Left renal cortex interstitium (tissue), 4 donors: ENCODE measurements around the gene LIPK. TPM values are rescaled to one million over a fixed set of nuclear protein-coding genes. Genes with fewer than 3 reads are reported as not detected.
A peak's percentile ranks its signal among the peaks of the same experiment; 100 is the strongest.

ENCODE experiments used
- DNase-seq, 4 donors: peaks; one replicate each; pipeline ENCODE4 v3.0.0-alpha.2; 2013; ENCODE audit warnings: low read depth in 4 of 4, low spot score in 2 of 4, missing footprints in 1 of 4
- polyA plus RNA-seq, 4 donors: library from polyadenylated mRNA; unstranded; fragments of 120-200 nt; gene quantifications; one replicate each; pipeline ENCODE4 v1.2.1, GENCODE V29; 2013; ENCODE audit not compliant: insufficient read length in 4 of 4

The LIPK gene
- polyA plus RNA-seq, 4 donors: not detected

DNA sequence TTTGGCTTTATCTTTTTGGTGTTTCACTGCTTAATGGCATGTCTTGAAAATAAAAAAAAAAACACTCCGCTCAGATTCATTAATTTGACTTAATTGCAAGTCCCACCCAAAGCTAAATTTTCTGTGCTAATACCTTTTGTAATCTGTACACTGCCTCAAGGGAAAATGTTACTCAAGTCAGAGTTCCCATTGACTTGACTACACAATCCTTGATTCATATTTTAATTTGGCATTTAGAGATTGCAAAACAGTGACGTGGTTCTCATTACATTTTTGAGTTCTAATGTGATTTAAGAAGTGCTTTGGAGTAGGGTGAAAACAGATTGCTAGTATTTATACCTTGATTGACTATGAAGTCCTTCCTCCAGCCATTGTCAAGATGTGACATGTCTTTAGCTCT, 75.2 kb downstream of the LIPK start:
- no peak for DNase-seq

DNA sequence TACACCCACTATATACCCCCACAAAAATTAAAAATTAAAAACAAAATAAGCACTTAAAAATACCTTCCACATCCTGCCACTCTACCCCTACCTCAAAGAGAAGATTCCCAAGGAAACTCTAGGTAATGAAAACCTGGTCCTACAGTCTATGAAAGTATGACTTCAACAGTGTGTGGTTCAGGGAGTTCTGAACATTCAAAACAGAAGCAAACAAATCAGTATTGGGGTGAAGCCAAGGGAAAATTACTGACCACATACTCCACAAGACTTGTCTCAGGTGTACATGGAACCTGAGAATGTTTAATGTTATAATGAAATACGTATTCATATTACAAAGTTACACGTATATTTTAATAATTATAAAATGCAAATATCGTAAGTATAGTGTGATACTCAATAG, 76.2 kb downstream of the LIPK start:
- DNase-seq: no peak

DNA sequence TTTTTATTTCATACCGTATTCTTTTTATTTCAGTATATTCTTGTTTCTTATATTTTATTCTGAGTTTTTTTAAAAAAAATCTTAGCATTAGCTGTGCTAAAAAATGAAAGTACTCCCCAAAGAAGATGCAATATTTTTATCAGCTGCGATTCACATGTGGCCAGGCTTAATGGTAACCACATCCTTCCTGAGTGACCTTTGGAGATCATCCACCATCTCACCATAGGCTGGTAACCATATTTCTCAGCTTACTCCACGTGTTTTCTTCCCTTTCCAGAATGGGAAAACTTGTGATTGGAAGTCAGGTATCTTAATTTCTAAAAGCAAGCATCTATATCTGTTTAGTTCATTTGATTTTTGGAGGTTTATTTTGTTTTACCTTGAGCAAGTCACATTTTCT, 77.7 kb downstream of the LIPK start:
- no peak for DNase-seq

DNA sequence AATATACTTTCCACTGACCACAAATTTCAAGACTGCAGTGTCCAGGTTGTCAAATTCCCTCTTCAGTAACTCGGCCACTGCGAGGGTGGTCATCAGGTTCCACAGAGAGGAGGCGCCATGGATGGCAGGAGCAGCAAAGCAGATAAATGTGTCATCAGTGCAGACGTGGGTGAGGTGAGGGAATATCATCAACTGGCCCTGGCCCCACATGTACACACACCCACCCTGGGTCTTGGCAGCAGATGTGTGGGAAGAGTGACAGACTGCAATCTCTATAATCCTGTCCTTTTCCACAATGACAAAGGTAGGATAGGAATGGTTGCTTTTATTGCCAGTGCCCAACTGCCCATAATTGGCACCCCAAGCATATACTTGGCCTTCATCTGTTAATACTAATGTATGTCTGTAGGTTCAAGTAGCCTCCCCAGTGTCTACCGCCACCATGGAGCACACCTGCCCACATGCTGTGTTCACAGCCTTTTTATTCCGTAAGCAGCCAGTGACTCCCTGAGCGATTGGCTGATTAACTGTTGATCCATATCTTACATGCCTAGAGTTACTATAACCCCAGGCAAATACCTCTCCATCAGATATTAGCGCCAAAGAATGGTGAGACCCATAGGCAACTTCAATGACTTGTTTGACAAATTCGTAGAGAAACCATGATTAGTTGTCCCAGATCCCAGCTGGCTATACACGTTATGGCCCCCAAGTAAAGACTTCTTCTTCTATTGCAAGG, 80.2 kb downstream of the LIPK start:
- DNase-seq: no peak

DNA sequence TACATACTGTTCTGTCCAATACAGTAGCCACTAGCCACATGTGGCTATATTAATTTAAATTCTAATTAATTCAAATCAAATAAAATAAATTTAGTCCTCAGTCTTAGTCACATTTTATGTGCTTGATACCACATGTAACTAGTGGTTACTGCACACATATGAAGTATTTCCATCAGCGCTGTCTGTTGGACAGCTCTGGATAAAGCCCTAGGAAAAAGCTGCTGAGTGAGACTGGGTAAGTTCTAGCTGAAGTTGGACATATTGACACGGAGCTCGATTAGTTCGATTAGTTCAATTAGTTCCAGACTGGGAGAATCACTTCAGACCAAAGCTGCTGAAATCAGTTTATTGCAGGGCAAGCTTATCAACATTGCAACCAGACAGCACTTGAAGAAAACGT, 81.4 kb downstream of the LIPK start:
- DNase-seq: no peak

DNA sequence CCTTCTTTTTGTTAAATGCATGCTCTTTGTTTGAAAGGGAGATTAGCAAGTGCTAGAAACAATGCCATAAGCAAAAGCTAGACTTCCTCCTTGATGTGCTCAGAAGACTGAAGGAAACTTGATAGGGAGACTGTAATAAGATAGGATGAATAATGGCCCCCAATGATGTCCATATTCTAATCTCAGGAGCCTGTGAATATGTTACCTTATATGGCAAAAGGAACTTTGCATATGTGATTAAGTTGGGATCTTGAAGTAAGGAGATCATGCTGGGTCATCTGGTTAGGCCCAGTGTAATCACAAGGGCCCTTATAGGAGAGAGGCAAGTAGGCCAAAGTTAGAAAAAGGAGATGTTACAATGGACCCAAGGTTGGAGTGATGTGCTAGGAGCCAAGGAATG, 82.9 kb downstream of the LIPK start:
- DNase-seq: no peak

DNA sequence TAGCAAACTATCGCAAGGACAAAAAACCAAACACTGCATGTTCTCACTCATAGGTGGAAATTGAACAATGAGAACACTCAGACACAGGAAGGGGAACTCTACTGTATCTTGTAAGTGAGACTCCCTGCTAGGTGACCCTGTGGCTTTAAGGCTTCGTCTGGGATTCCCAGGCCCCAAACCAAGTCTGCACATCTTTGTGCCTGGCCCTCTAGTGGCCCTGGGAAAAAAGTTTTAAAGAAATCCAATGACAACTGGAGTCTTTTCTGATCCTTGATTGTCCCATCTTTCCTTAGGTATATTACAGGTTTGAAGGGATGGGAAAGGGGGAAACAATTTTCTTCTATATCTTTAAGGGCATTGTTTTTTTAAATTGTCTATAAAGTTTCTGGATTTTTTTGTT, 85.9 kb downstream of the LIPK start:
- DNase-seq: peak in 1 of 4 donors; percentile 4

DNA sequence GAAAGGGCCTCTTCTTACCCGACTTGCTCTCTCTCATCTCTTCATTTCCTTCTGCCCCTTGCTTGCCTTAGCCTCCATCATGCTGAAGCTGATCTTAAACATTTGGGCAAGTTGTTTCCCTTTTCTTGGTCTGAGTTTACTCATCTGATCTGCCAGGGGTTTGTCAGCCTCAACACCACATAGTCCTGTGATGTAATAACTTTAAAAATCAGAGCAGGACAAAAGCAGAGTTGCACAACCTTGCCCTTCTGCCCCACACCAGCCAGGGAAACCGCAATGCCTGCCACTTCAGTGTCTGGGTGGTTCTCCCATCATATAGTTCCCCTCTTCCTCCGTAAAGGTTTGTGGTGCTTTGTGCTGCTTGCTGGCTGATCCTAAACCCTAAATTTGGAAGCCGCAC, 86.6 kb downstream of the LIPK start:
- DNase-seq: no peak

DNA sequence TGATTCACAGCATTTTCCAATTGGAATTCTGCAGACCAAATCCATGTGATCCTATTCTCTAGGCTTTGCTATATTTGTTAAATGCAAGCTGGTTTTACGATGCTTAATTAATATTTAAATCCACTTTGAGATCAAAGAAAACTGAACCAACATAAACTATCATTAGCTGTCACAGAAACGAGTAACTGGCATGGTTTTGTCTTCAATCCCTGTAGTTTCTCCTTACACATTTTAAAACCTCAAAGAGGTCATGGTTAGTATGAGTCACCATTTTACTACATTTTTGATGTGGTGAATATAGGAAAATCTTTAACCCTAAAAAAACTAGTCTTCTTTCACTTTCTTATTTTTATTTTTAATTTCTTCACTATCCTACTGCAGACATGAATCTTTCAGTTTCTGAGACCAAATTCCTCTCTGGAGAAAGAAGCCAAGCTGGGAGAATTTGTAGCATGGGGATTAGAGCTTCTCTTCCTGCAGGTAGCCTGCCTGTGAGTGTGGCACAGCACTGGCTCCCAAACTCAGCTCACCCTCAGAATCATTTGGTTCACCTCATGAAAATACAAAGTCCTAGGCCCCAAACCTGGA, 87.8 kb downstream of the LIPK start:
- DNase-seq: no peak

DNA sequence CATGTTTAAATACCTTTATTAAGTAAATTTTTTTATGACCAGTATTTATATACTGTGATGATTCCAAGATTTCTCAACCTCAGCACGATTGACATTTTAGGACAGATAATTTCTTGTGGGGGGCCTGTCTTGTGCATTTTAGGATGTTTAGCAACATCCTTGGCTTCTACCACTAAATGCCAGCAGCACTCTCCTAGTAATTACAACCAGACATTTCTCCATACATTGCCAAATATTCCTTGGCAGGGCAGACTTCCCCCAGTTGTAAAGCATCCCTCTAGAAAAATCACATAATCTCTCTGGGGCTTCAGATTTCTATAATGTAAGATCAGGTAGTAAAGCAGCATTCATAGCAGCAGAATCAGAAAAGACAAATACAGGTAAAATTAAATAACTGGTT, 88.7 kb downstream of the LIPK start:
- DNase-seq: no peak

DNA sequence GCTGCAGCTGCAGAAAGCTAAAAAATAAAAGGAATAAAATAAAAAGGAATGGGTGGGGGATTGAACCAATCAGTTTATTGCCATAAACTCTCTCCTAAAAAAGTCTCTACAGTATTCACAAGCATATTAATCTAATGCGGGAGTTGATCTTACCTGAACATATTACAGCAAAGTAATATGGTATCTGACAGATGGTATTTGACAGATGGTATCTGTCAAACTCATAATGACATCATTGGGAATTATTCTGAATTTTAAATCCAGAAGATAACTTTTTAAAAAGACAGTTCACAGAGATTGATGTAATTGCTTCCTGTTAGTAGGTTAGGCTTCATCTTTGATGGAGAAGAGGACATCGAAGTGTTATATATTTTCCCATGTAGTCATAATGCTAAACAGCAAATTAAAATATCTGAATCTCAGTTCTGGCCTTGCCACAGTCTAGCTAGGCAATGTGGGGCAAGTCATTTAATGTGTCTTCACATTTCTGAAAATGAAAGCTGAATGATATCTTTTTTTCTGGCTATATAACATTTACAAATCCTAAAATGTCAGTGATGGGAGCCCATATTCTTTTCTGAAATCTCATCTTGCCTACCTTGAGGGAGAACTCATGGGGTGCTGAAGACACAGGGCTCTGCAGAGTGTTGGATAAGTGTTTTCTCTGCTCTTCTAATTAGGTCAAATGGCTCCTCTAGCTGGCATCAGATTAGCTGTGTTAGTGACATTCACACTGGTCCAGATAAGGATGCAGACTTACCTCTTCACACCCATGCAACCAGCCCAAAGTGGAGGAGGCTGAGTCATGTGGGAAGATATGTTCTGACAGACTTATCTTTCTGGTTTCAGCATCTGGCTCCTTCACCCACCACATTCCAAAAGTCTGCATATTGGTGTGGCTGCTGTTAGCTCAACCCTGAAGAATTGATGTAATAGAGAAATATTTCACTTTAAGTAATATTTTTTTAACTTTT, 94.4 kb downstream of the LIPK start:
- no peak for DNase-seq

Other genes with a start within 250 kb of the LIPK start
- gene RNLS, start 122.9 kb upstream of the LIPK start, polyA plus RNA-seq: 10 to 100 TPM; 14.5 to 21.2 (median 15.8) TPM
- gene LIPJ, start 119.5 kb upstream of the LIPK start, polyA plus RNA-seq: under 1 TPM; 0.17 to 0.31 (median 0.25) TPM
- gene LIPF, start 41.8 kb upstream of the LIPK start, polyA plus RNA-seq: under 1 TPM; 0.11 to 0.47 (median 0.43) TPM
- gene LIPN, start 53.8 kb downstream of the LIPK start, polyA plus RNA-seq: not detected
- gene LIPM, start 96.5 kb downstream of the LIPK start, polyA plus RNA-seq: under 1 TPM in 1 of 4 donors, not detected in 3; 0.13 TPM
- gene ANKRD22, start 145.6 kb downstream of the LIPK start, polyA plus RNA-seq: under 1 TPM; 0.25 to 0.49 (median 0.46) TPM
- 1 to 10 TPM; 1.9 to 2.3 (median 2.2) TPM for gene STAMBPL1, start 174.0 kb downstream of the LIPK start, polyA plus RNA-seq
- gene ACTA2, start 246.5 kb downstream of the LIPK start, polyA plus RNA-seq: 100 to 1,000 TPM; 165 to 197 (median 178) TPM